GM19240 (cell line): Measurements from ENCODE around the gene OSBPL10.

Source experiments
- DNase-seq: peaks from one replicate; pipeline ENCODE4 v3.0.0; 2011; ENCODE audit warnings: low spot score; ENCODE audit not compliant: insufficient read length

OSBPL10 gene

DNA sequence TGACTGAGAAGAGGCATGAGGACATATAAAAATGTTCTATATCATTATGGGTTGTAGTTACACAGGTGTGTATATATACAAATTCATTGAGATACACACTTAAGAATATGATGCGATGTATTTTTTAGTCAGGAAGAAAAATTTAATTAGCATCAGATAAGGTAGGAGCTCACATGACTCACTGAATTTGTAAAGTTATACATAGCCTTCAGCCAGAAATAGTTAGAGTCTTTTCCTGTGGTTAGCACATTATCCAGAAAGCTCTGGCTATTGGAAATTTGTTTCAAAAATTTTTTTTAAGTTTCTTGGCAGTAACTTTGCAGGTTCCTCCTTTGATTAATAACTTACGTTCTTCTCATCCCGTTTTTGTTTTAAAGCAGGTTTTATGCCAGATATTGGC, 359.7 kb downstream of the OSBPL10 start:
- DNase-seq = no peak

DNA sequence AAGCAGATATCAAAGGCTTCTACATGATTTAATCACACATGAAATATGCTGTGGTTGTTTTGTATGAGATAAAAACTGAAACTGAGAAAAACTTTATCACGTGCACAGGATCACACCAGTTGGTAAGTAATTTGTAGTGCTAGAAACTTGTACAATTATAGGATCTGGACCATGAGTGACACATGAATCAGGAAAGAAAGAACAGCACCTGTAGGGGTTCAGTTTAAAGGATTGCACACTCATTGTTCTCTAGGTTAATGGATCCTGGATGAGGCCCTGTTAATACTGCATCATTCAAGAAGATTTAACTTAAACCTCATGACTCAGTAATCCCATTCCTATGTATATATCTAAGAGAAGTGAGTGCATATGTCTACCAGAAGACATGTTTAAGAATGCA, 360.4 kb downstream of the OSBPL10 start:
- no peak for DNase-seq

DNA sequence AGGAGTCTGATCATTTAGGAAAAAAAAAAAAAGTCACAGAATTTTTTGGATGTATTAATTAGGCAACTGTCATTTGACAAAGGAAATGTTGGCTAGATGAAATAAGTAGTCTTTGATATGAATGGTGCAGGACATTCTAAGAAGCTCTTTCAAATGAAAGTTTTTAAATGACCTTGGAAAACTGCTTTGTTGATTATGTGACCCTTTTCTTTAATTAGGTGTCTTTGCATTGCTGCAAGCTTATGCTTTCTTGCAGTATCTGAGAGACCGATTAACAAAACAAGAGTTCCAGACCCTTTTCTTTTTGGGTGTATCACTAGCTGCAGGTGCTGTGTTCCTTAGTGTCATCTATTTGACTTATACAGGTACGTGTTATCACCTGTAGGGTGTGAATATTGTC, 364.4 kb downstream of the OSBPL10 start:
- DNase-seq = no peak

DNA sequence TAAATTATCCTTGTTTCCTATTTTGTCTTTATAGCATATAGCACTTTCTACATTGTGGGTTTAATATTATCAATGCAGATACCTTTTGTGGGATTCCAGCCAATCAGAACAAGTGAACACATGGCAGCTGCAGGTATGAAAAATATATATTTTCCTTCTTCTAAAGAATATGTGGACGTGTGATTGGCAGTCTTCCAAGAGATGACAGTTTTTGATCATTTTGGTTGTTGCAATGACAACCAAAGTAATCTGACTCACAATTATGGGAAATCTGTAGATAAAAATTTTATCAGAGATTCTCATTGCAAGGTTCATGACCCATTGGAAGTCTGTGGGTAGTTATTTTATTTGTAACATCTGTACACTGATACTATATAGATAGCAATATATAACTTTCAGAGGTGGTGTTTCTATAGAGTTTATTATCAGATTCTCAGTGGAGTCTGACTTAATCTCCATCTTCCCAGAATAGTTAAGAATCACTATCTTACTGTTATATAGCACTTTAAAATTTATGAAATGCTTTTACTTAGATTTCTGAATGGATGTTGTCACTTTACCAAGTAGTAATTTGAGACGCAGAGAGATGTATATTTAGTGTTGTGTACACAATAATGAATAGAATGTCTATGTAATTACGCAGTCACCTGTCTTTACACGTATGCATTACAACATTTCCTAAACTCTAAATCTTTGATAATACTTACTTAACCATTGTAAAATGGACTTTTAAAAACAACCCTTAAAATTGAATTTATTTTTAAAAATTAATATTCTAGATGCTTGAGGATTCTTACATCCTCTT, 365.8 kb downstream of the OSBPL10 start:
- no peak for DNase-seq

DNA sequence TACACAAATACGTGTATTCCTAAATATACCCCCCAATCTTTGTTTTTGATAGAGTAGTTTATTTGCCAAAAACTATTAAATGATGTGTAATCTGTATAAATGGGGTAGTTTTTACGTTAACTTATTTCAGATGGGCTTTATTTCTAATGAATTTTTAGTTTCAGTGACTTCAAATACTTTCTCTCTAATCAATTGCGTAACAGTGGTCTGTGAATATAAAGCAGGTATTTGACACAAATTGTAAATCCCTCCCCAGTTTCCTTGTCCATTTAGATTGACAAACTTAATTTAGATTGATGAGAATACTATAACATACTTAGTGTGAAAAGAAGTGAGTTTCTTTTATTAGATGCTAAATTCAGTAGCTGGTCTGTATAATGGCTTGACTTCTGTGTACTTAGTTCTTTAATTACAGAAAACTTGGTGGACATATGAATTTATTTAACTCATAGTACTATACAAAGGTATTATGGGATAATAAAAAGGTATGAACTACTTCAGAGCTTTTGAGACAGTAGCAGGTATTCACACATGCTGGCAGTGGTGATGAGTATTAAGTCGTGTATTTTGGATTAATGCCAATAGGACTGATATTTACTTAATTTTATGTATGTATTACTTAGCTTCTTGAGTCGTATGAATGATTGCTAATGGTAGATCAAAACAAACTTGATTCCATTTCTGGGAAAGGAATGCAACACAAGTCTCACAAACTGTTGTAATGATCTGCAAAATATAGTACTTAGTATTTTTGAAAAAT, 366.7 kb downstream of the OSBPL10 start:
- DNase-seq = no peak

DNA sequence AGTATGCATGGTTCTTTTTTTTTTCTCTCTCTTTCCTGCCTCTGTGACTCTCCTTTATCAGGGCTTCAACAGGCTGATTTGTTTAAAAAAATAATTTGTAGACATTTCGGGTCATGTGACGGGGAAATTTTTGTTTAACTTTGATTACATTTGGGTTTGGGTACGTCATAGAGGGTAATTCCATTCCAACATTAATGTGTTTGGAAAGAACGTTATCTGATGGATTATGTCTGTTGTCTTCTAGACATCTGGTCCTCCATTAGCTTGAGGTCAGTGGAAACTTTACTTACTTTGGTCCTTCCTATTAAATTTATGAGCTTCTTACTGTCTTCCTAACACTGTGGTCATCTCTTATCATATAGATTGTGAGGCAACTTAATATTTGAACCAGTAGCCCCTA, 367.4 kb downstream of the OSBPL10 start:
- DNase-seq = no peak

DNA sequence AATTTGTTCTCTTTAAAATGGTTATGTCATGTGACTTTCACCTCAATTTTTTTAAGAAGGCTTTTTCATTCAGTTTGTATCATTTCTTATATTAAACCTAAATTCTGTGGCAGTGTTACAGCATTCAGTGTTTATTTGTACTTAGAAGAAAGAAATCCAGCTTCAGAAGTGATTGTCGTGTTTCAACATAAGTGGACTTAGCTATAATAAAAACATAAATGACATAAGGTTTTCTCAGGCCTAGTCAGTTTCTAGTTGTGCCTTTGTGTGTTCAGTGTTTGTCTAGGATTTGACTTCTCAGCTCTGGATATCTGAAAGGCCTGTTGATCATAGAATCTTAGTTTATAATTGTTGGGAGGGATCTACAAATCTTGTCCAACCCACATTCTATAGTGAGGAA, 367.9 kb downstream of the OSBPL10 start:
- no peak for DNase-seq
